WTC11 (cell line): ENCODE measurements around the gene ARIH2. TPM values are rescaled to one million over a fixed set of nuclear protein-coding genes. Genes with fewer than 3 reads are reported as not detected.
A peak's percentile ranks its signal among the peaks of the same experiment; 100 is the strongest.

Experiments used
- ATAC-seq: fragments of 200-7000 bp; cut with Tn5 transposase; 2 replicates; pipeline ENCODE4 v1.10.0; 2021; ENCODE audit warnings: mild to moderate bottlenecking, moderate library complexity
- CTCF ChIA-PET: fragments of 300-600 bp; sonication (Branson Sonifier 250); formaldehyde crosslinking; loops from one replicate; lab custom pipeline; 2021; ENCODE audit warnings: antibody characterized with exemption; lab: Charles Lee
- POLR2A ChIA-PET: fragments of 350-600 bp; sonication (Branson Sonifier 250); formaldehyde crosslinking; loops from one replicate; lab custom pipeline; 2021; ENCODE audit warnings: antibody characterized with exemption; lab: Charles Lee
- DNase-seq: peaks from one replicate; pipeline ENCODE4 v3.0.0; 2021; ENCODE audit warnings: low spot score
- H3K27ac Mint-ChIP-seq: 2 replicates; pipeline ENCODE4 v1.8.0; 2021; ENCODE audit warnings: mixed read lengths
- H3K27me3 Mint-ChIP-seq: 2 replicates; pipeline ENCODE4 v1.8.0; 2021; ENCODE audit warnings: low read depth, mild to moderate bottlenecking, moderate library complexity, mixed read lengths
- H3K36me3 Mint-ChIP-seq: 2 replicates; pipeline ENCODE4 v1.8.0; 2021; ENCODE audit warnings: mixed read lengths
- H3K4me1 Mint-ChIP-seq: 2 replicates; pipeline ENCODE4 v1.8.0; 2022; ENCODE audit warnings: mixed read lengths
- H3K4me3 Mint-ChIP-seq: 2 replicates; pipeline ENCODE4 v1.8.0; 2021; ENCODE audit warnings: mild to moderate bottlenecking, moderate library complexity, mixed read lengths
- H3K9me3 Mint-ChIP-seq: 2 replicates; pipeline ENCODE4 v1.8.0; 2021; ENCODE audit warnings: mixed read lengths
- ATF1 ChIP-seq: sonication (generic); formaldehyde crosslinking; IDR thresholded peaks from 2 replicates; pipeline ENCODE4 v1.8.1; 2023; ENCODE audit warnings: mild to moderate bottlenecking, moderate library complexity, missing genetic modification reagents
- ETV6 ChIP-seq: sonication (generic); formaldehyde crosslinking; IDR thresholded peaks from 2 replicates; pipeline ENCODE4 v1.8.1; 2022; ENCODE audit warnings: mild to moderate bottlenecking, missing genetic modification reagents
- FOXK1 ChIP-seq: sonication (generic); formaldehyde crosslinking; IDR thresholded peaks from 2 replicates; pipeline ENCODE4 v1.8.0; 2022; ENCODE audit warnings: mild to moderate bottlenecking, moderate library complexity, missing genetic modification reagents
- IRF2 ChIP-seq: sonication (generic); formaldehyde crosslinking; IDR thresholded peaks from 2 replicates; pipeline ENCODE4 v1.8.0; 2022; ENCODE audit warnings: low read depth, missing genetic modification reagents, borderline replicate concordance
- JAZF1 ChIP-seq: fragments of 250-450 bp; sonication (Bioruptor Pico); IDR thresholded peaks from 2 replicates; pipeline ENCODE4 v1.9.0; 2021; ENCODE audit warnings: moderate library complexity, mild to moderate bottlenecking, inconsistent platforms
- OVOL2 ChIP-seq: fragments of 250-450 bp; sonication (Bioruptor Pico); IDR thresholded peaks from 2 replicates; pipeline ENCODE4 v1.9.0; 2021; ENCODE audit warnings: mild to moderate bottlenecking, borderline replicate concordance
- RELA ChIP-seq: sonication (generic); formaldehyde crosslinking; IDR thresholded peaks from 2 replicates; pipeline ENCODE4 v1.8.1; 2022; ENCODE audit warnings: missing genetic modification reagents, mild to moderate bottlenecking, borderline replicate concordance
- SMAD4 ChIP-seq: sonication (generic); formaldehyde crosslinking; IDR thresholded peaks from 2 replicates; pipeline ENCODE4 v1.8.0; 2022; ENCODE audit warnings: mild to moderate bottlenecking, missing genetic modification reagents
- TEAD1 ChIP-seq: sonication (generic); formaldehyde crosslinking; IDR thresholded peaks from 2 replicates; pipeline ENCODE4 v1.8.0; 2022; ENCODE audit warnings: mild to moderate bottlenecking, missing genetic modification reagents
- ZNF121 ChIP-seq: sonication (generic); formaldehyde crosslinking; IDR thresholded peaks from 2 replicates; pipeline ENCODE4 v1.8.0; 2023; ENCODE audit warnings: missing genetic modification reagents
- ZNF317 ChIP-seq: sonication (generic); formaldehyde crosslinking; IDR thresholded peaks from 2 replicates; pipeline ENCODE4 v1.8.1; 2023; ENCODE audit warnings: low read depth, mild to moderate bottlenecking, moderate library complexity, missing genetic modification reagents, borderline replicate concordance
- ZNF396 ChIP-seq: fragments of 250-450 bp; sonication (Bioruptor Pico); IDR thresholded peaks from 2 replicates; pipeline ENCODE4 v1.8.0; 2021; ENCODE audit warnings: mild to moderate bottlenecking, moderate library complexity, borderline replicate concordance
- ZNF416 ChIP-seq: fragments of 250-450 bp; sonication (Bioruptor Pico); IDR thresholded peaks from 2 replicates; pipeline ENCODE4 v1.9.0; 2021; ENCODE audit warnings: mild to moderate bottlenecking, inconsistent platforms
- total RNA-seq: library from RNA; stranded (reverse); gene quantifications from 3 replicates; pipeline ENCODE4 v1.2.3, GENCODE V29; 2021
- TF ChIP-seq, protein P1 (sequence below): fragments of 250-450 bp; sonication (Bioruptor Pico); conservative IDR thresholded peaks from 2 replicates; pipeline ENCODE4 v1.9.0; 2021; ENCODE audit warnings: mild to moderate bottlenecking
- TF ChIP-seq, protein P2 (sequence below): sonication (generic); formaldehyde crosslinking; IDR thresholded peaks from 2 replicates; pipeline ENCODE4 v1.8.0; 2023; ENCODE audit warnings: missing genetic modification reagents, mild to moderate bottlenecking, borderline replicate concordance
- TF ChIP-seq, protein P3 (sequence below): sonication (generic); formaldehyde crosslinking; IDR thresholded peaks from 2 replicates; pipeline ENCODE4 v1.8.0; 2022; ENCODE audit warnings: missing genetic modification reagents
- TF ChIP-seq, protein P4 (sequence below): sonication (generic); formaldehyde crosslinking; IDR thresholded peaks from 2 replicates; pipeline ENCODE4 v1.8.1; 2023; ENCODE audit warnings: mild to moderate bottlenecking, moderate library complexity, missing genetic modification reagents
- TF ChIP-seq, protein P5 (sequence below): sonication (generic); formaldehyde crosslinking; IDR thresholded peaks from 2 replicates; pipeline ENCODE4 v1.8.1; 2022; ENCODE audit warnings: mild to moderate bottlenecking, missing genetic modification reagents, moderate library complexity, borderline replicate concordance
- TF ChIP-seq, protein P6 (sequence below): sonication (generic); formaldehyde crosslinking; IDR thresholded peaks from 2 replicates; pipeline ENCODE4 v1.8.1; 2022; ENCODE audit warnings: mild to moderate bottlenecking, moderate library complexity, missing genetic modification reagents

ARIH2 gene
- total RNA-seq, 1 experiment from 2014 or later = 134 TPM

DNA sequence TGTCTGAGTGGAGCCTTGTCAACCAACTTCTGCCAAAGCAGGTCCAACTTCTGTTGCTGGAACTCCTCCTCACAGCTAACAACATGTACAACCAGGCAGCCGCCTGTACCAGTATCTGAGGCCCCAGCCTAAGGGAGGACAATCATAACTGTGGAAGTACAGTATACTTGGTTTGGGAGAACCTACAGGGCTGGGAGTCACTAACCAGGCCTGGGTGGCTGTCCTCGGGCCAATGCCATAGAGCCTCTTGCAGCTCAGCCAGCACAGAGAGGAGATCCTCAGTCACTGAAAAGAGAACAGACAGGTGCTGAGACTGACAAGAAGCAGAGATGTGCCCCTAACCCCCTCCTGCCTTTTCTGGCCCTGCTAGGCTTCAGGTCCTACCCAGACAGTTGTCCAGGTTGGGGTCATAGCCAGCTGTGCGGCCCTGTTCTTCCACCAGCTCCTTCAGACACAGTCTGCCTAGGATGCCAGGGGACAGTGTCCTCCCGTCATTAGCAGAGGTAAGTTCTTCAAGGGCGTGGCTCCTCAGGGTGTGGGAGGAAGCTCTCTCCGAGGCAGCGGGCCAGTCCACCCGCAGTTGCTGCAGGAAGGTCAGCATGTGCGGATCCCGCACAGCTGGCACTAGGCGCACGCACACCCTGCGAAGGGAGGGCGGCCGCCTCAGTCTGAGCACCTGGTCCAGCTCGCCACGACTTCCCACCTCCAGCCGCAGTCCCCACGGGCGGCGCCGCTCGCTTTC, 98.8 kb downstream of the ARIH2 start (continued):
- TF ChIP-seq, protein P1, sequence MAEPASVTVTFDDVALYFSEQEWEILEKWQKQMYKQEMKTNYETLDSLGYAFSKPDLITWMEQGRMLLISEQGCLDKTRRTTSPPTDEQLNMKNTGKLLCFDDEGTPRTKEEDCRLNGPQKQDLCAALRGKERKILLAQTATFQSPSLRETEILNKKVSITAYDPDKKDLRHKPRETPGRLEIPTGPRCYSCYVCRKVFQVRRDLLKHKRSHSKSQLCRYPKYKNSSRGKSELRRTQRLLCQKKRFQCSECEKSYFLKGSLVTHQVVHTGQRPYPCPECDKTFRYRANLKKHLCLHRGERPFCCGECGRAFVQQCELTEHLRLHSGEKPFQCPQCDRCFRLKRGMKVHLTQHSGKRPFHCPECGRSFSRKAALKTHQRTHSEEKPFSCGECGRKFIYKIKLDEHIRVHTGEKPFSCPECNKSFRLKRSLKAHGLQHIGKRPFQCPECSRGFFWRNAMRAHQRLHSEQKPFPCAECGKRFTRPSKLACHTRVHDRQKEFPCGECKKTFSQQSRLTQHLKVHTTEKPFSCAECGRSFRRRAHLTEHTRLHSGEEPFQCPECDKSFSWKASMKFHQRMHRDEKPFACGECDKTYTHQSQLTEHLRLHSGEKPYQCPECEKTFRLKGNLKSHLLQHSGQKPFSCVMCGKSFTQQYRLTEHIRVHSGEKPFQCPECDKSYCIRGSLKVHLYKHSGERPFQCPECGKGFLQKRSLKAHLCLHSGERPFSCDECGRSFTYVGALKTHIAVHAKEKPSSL (CRISPR knock-in tag) = no peak
- TF ChIP-seq IRF2 (CRISPR knock-in tag) = no peak
- TF ChIP-seq, protein P2, sequence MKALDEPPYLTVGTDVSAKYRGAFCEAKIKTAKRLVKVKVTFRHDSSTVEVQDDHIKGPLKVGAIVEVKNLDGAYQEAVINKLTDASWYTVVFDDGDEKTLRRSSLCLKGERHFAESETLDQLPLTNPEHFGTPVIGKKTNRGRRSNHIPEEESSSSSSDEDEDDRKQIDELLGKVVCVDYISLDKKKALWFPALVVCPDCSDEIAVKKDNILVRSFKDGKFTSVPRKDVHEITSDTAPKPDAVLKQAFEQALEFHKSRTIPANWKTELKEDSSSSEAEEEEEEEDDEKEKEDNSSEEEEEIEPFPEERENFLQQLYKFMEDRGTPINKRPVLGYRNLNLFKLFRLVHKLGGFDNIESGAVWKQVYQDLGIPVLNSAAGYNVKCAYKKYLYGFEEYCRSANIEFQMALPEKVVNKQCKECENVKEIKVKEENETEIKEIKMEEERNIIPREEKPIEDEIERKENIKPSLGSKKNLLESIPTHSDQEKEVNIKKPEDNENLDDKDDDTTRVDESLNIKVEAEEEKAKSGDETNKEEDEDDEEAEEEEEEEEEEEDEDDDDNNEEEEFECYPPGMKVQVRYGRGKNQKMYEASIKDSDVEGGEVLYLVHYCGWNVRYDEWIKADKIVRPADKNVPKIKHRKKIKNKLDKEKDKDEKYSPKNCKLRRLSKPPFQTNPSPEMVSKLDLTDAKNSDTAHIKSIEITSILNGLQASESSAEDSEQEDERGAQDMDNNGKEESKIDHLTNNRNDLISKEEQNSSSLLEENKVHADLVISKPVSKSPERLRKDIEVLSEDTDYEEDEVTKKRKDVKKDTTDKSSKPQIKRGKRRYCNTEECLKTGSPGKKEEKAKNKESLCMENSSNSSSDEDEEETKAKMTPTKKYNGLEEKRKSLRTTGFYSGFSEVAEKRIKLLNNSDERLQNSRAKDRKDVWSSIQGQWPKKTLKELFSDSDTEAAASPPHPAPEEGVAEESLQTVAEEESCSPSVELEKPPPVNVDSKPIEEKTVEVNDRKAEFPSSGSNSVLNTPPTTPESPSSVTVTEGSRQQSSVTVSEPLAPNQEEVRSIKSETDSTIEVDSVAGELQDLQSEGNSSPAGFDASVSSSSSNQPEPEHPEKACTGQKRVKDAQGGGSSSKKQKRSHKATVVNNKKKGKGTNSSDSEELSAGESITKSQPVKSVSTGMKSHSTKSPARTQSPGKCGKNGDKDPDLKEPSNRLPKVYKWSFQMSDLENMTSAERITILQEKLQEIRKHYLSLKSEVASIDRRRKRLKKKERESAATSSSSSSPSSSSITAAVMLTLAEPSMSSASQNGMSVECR (CRISPR knock-in tag) = 0 out of 2 replicates have a peak, but pooled peaks have one; percentile 36
- TF ChIP-seq OVOL2 (CRISPR knock-in tag) = no peak
- no peak for TF ChIP-seq SMAD4 (CRISPR knock-in tag)
- TF ChIP-seq, protein P3, sequence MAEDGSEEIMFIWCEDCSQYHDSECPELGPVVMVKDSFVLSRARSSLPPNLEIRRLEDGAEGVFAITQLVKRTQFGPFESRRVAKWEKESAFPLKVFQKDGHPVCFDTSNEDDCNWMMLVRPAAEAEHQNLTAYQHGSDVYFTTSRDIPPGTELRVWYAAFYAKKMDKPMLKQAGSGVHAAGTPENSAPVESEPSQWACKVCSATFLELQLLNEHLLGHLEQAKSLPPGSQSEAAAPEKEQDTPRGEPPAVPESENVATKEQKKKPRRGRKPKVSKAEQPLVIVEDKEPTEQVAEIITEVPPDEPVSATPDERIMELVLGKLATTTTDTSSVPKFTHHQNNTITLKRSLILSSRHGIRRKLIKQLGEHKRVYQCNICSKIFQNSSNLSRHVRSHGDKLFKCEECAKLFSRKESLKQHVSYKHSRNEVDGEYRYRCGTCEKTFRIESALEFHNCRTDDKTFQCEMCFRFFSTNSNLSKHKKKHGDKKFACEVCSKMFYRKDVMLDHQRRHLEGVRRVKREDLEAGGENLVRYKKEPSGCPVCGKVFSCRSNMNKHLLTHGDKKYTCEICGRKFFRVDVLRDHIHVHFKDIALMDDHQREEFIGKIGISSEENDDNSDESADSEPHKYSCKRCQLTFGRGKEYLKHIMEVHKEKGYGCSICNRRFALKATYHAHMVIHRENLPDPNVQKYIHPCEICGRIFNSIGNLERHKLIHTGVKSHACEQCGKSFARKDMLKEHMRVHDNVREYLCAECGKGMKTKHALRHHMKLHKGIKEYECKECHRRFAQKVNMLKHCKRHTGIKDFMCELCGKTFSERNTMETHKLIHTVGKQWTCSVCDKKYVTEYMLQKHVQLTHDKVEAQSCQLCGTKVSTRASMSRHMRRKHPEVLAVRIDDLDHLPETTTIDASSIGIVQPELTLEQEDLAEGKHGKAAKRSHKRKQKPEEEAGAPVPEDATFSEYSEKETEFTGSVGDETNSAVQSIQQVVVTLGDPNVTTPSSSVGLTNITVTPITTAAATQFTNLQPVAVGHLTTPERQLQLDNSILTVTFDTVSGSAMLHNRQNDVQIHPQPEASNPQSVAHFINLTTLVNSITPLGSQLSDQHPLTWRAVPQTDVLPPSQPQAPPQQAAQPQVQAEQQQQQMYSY = no peak
- TF ChIP-seq ETV6 = no peak
- peak; percentile 18; the same call in 1 of the 2 replicates for TF ChIP-seq ATF1
- TF ChIP-seq RELA (CRISPR knock-in tag) = no peak
- no peak for TF ChIP-seq JAZF1 (CRISPR knock-in tag)
- TF ChIP-seq ZNF416 = 0 out of 2 replicates have a peak, but pooled peaks have one; percentile 51
- 0 out of 2 replicates have a peak, but pooled peaks have one; percentile 3 for TF ChIP-seq TEAD1 (CRISPR knock-in tag)

DNA sequence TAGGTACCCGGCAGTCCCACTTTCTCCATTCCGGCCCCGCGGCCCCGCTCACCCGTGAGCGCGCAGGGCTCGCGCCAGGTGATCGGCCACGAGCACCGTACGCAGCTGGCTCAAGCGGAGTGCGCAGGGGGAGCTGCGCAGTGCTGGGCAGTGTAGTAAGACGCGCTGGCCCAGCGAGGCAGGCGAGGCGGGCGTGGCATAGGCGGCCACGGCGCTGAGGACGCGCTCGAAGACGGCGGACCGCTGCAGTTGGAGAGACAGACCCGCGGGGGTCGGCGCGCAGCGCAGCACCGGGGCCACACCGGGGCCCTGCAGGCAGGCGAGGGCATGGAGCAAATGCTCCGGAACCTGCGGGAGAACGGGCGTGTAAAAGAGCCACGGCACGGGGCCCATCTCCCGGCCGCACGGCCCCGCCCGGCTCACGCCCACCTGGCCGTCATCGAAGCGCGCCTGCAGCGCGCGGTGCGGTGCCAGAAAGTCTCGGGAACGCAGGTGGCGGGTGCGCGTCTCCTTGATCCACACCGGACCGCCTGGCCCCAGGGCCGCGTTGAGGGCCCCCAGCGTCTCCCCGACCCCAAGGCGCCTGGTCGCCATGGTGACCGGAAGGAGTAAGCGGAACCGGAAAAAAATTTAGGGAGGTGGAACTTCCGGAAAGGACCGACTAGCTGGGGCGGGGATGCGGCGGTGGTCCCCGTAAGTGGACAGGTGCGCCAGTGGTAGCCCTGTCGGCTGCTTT, 99.5 kb downstream of the ARIH2 start, which contains the start of gene DALRD3:
Gene DALRD3 (minus strand): TSS at position 610 of the 736 bp plus-strand sequence. CDS start 16 bp downstream, at position 594.
- ChIA-PET POLR2A (interaction anchor here (0.5 to 3.6 kb wide), 6 partner anchors 11 to 75 kb away, joined by 3 to 40 read pairs (median 6); partner anchors contain the start of genes IMPDH2, P4HTM and WDR6), CTCF (interaction anchor here (0.5 to 8.2 kb wide), 3 partner anchors 11 to 574 kb away, joined by 3 to 101 read pairs (median 21); partner anchors contain the start of genes P4HTM and WDR6)
- Mint-ChIP-seq H3K4me3 (peak within 1 kb of the TSS; percentile 92), H3K27me3 (no peaks in the 10 kb centered on the region), H3K9me3 (no peaks in the 10 kb centered on the region), H3K36me3 (peaks cover 32% of the 10 kb centered on the region), H3K27ac (peak within 1 kb of the TSS; percentile 92), H3K4me1 (peaks cover 23% of the 10 kb centered on the region)
- ATAC-seq = peak; percentile 5
- DNase-seq = peak; percentile 78
- TF ChIP-seq, protein P4, sequence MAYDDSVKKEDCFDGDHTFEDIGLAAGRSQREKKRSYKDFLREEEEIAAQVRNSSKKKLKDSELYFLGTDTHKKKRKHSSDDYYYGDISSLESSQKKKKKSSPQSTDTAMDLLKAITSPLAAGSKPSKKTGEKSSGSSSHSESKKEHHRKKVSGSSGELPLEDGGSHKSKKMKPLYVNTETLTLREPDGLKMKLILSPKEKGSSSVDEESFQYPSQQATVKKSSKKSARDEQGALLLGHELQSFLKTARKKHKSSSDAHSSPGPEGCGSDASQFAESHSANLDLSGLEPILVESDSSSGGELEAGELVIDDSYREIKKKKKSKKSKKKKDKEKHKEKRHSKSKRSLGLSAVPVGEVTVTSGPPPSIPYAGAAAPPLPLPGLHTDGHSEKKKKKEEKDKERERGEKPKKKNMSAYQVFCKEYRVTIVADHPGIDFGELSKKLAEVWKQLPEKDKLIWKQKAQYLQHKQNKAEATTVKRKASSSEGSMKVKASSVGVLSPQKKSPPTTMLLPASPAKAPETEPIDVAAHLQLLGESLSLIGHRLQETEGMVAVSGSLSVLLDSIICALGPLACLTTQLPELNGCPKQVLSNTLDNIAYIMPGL (CRISPR knock-in tag) = peak; percentile 69; the same call in 1 of the 2 replicates
- TF ChIP-seq ZNF396 (CRISPR knock-in tag) = no peak
- no peak for TF ChIP-seq ZNF317 (CRISPR knock-in tag)
- TF ChIP-seq, protein P5, sequence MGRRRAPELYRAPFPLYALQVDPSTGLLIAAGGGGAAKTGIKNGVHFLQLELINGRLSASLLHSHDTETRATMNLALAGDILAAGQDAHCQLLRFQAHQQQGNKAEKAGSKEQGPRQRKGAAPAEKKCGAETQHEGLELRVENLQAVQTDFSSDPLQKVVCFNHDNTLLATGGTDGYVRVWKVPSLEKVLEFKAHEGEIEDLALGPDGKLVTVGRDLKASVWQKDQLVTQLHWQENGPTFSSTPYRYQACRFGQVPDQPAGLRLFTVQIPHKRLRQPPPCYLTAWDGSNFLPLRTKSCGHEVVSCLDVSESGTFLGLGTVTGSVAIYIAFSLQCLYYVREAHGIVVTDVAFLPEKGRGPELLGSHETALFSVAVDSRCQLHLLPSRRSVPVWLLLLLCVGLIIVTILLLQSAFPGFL (CRISPR knock-in tag) = peak; percentile 44; the same call in 1 of the 2 replicates
- peak; percentile 62; the same call in 1 of the 2 replicates for TF ChIP-seq FOXK1 (CRISPR knock-in tag)
- TF ChIP-seq, protein P6, sequence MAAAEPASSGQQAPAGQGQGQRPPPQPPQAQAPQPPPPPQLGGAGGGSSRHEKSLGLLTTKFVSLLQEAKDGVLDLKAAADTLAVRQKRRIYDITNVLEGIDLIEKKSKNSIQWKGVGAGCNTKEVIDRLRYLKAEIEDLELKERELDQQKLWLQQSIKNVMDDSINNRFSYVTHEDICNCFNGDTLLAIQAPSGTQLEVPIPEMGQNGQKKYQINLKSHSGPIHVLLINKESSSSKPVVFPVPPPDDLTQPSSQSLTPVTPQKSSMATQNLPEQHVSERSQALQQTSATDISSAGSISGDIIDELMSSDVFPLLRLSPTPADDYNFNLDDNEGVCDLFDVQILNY (CRISPR knock-in tag) = 0 out of 2 replicates have a peak, but pooled peaks have one; percentile 26
- peak; percentile 100 for TF ChIP-seq ZNF121 (CRISPR knock-in tag)
